ENCODE data around the gene AARS1.
"Not testable (repeated sequence)": the region's sequence is repeated elsewhere in the genome, so short reads cannot be mapped to it uniquely, and the experiment has no call there.

AARS1 gene

GRCh38 chr16:70271696-70272095 is 17.6 kb downstream of the AARS1 start:
- DNase-seq (ENCODE audit: low read depth): no peak

DNA sequence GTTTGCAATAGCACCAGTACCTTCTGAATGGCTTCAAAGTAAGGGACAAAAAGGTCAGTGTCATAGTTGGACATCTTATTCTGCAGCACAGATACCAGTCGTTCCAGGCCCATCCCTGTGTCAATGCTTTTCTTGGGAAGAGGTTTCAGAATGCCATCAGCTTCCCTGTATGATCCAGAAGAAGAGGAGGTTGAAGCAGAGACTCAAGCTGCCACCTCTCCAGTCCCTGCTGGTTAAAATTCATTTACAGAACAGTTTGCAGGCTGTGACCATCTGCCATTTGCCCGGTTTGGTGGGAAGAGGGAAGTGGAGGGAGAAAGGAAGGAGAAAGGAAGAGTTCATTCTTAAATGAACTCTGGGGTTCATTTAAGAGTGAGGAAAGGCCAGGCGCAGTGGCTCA is 19.1 kb downstream of the AARS1 start:
- no peak for DNase-seq (ENCODE audit: low read depth)

- DNase-seq (ENCODE audit: low read depth): no peak
Measured at GRCh38 chr16:70269471-70269870, 19.8 kb downstream of the AARS1 start.

DNA sequence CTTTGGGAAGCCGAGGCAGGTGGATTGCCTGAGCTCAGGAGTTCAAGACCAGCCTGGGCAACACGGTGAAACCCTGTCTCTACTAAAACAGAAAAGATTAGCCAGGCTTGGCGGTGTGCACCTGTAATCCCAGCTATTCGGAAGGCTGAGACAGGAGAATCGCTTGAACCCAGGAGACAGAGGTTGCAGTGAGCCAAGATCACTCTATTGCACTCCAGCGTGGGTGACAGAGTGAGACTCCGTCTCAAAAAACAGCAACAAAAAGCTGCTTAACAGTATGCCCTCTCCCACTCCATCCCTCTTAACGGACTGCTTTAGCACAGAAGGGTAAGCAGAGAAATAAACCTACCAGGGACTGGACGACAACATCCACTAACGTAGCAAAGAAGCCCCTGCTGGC is 21.4 kb downstream of the AARS1 start:
- DNase-seq (ENCODE audit: low read depth): not testable (repeated sequence)

DNA sequence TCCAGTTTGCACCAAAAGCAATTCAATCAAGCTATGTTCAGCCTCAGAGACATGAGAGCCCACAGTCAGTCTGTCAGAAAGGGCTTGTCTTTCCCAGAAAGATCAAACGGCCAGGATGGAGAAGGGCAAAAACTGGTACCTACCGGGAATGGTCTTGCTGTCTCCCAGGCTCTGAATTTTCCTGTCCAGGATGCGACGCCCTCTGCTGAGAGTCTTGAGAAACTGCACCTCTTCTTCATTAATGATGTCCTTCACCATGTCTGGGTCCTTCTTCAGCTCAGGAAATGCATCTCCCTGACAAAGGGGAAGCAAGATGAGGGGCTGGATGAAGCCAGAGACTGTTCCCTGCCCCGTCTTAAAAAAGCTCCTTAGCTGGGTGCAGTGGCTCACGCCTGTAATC is 21.8 kb downstream of the AARS1 start:
- DNase-seq (ENCODE audit: low read depth): no peak

GRCh38 chr16:70259903-70260302 is 29.4 kb downstream of the AARS1 start:
- not testable (repeated sequence) for DNase-seq (ENCODE audit: low read depth)

DNA sequence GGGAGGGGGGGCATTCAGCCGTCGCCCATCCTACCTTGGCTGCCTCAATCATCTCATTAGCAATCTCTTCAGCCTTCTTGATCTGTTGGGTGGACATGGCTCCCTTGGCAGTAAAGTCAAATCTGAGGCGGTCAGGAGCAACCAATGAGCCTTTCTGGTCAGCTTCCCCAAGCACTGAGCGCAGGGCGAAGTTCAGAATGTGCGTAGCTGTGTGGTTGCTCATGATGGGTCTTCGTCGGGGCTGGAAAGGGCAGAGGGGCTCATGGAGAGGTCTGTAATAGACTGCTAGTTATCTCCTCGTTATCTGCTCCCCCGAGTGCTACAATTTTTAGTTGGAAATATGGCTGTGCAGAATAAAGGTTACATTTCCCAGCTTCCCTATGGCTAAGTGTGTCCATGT is 30.4 kb downstream of the AARS1 start:
- no peak for DNase-seq (ENCODE audit: low read depth)

DNA sequence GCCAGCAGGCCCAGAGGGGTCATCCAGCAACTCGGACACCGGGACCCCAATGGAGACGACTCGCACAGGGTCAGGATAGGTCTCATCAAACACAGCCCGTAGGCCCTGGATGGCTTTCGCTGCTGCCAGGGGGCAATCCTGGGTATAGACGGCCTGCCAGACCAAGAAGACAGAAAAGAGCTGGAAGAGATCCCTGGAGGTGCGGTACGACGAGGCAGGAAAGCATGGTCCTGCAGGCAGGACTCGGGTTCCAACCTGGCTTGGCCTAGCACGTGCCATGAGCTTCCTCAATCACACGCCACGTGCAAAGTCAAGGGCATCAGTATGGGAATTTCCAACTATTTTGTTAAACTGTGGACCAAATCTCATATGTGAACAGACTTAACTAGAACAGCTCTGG is 31.2 kb downstream of the AARS1 start:
- DNase-seq (ENCODE audit: low read depth): no peak

GRCh38 chr16:70257391-70257790 is 31.9 kb downstream of the AARS1 start:
- DNase-seq (ENCODE audit: low read depth): no peak

- DNase-seq (ENCODE audit: low read depth): no peak
Measured at GRCh38 chr16:70255574-70255973, 33.7 kb downstream of the AARS1 start.

- DNase-seq (ENCODE audit: low read depth): no peak
Measured at GRCh38 chr16:70254965-70255286, 34.4 kb downstream of the AARS1 start.

GRCh38 chr16:70254180-70254964 is 34.9 kb downstream of the AARS1 start:
- DNase-seq (ENCODE audit: low read depth): no peak

- DNase-seq (ENCODE audit: low read depth): peak; percentile 15
Measured at GRCh38 chr16:70253291-70254106, 35.8 kb downstream of the AARS1 start.

- no peak for DNase-seq (ENCODE audit: low read depth)
Measured at GRCh38 chr16:70252355-70252988, 36.8 kb downstream of the AARS1 start.

DNA sequence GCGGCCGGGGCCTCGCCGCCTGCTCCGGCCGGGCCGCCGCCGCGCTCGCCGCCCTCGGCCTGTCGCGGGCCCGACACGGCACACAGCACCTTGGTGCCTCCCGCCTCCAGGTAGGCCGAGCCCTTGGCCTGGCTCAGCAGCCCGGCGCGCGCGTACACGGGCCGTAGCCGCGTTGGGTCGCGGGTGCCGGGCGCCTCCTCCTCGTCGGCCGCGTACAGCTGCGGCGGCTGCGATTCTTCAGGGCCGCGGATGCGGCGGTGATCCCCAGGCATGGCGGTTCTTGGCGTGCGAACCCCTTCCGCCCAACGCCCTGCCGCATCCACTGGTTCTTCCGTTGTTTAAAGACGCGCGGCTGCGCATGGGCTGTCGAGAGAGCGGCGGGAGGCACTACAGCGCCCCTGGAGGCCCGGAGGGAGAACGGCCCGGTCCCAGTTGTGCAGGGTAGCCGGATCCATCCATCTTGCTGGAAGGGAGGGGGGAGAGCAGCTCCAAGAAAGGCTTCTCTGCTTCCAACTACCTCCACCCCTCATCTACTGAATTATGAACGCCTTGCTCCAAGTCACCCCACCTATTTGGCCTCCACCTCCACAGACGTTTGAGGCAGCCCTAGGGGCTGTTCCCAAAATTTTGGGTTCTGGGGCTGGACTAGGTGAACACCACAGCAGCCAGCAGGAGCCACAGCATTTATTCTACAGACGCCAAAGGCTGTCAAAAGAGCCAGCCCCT is 37.5 kb downstream of the AARS1 start, which contains the start of gene EXOSC6:
TSS of gene EXOSC6 (minus strand) at position 312 of the 726 bp plus-strand sequence. CDS start at position 272, 40 bp downstream.
- peak; percentile 88 for DNase-seq (ENCODE audit: low read depth)

DNA sequence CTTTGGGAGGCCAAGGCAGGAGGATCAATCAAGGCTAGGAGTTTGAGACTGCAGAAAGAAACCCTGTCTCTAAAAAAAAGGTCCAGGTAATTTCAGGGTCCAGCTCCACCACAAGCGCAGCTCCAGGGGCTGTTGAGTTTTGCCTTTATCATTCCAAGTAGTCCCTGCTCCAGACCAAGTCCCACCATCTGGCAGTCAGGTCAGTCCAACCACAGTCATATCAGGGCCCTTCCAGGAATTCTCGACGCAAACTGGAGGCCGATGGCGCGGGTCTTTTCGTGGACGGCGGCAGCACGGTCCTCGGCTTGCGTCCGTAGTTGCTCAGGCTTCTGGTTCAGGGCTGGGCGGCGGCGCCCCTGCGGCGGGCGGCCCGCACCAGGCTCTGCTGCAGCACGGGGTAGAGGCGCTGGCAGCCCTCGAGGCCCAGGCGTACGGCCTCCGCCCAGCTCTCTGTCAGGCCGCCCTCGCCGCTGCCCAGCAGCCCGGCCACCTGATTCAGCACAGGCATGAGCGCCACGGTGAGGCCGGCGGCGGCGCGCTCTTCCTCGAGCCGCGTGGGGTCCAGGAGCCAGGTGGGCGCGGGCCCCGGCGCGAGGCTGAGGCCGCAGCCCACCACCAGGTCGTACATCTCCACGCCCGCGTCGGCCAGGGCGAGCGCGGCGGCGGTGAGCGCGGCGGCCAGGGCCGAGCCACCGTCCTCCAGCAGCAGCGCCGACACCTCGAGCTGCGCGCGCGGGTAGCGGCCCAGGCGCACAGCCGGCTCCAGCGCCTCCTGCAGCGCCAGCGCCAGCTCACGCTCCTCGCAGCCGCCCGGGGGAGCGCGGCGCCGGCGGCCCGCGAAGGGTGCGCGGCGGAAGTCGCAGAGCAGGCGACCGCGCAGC is 38.3 kb downstream of the AARS1 start:
- peak; percentile 24 for DNase-seq (ENCODE audit: low read depth)

DNA sequence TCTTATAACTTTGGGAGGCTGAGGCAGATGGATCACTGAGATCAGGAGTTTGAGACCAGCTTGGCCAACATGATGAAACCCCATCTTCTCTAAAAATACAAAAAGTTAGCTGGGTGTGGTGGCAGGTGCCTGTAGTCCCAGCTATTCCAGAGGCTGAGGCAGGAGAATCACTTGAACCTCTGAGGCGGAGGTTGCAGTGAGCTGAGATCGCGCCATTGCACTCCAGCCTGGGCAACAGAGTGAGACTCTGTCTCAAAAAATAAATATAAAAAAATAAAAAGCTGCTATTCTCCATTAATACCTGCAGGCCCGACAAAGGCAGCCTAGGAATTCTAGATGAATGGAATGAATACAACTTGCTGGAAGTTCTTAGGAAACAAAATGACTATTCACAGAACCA is 39.6 kb downstream of the AARS1 start:
- DNase-seq (ENCODE audit: low read depth): not testable (repeated sequence)

- not testable (repeated sequence) for DNase-seq (ENCODE audit: low read depth)
Measured at GRCh38 chr16:70238773-70239172, 50.5 kb downstream of the AARS1 start.

GRCh38 chr16:70231831-70232230 is 57.5 kb downstream of the AARS1 start:
- DNase-seq (ENCODE audit: low read depth): not testable (repeated sequence)

DNA sequence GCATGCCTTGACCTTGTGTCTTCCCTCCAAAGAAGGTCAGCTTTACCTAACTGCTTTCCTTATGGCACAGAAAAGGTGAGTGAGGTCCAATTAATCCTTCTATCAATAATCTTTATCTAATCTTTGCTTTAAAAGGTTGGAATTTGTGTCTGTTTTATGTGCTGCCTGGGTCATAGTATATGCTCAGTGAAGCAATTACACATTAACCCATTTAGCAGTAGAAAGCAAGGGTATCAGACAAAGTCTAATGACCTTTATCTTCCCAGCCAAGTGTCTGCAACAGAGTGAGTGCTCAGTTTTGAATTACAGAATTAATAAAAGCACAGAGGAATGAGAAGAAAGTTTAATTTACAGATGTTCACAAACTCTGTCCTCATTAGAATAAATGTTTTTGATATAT is 63.3 kb downstream of the AARS1 start:
- DNase-seq (ENCODE audit: low read depth): not testable (repeated sequence)

- DNase-seq (ENCODE audit: low read depth): not testable (repeated sequence)
Measured at GRCh38 chr16:70225430-70225829, 63.9 kb downstream of the AARS1 start.

Measured in T follicular helper cell (primary cell).